HepG2 (cell line): ENCODE data around the gene ELMOD3. TPM values are rescaled to one million over a fixed set of nuclear protein-coding genes. Genes with fewer than 3 reads are reported as not detected.

Experiments
- ARID3A ChIP-seq: IDR thresholded peaks from 2 replicates; pipeline ENCODE4 v1.6.1; 2012; ENCODE audit warnings: low read depth, low read length, improper control_type of control experiment
- ATRX ChIP-seq: sonication (generic); formaldehyde crosslinking; IDR thresholded peaks from 2 replicates; pipeline ENCODE4 v1.4.0; 2020; ENCODE audit warnings: missing genetic modification reagents, borderline replicate concordance
- BORCS8-MEF2B ChIP-seq: sonication (generic); formaldehyde crosslinking; IDR thresholded peaks from 2 replicates; pipeline ENCODE4 v1.8.0; 2022; ENCODE audit warnings: mild to moderate bottlenecking, missing genetic modification reagents
- CENPX ChIP-seq: sonication (generic); formaldehyde crosslinking; IDR thresholded peaks from 2 replicates; pipeline ENCODE4 v1.9.0; 2021; ENCODE audit warnings: mild to moderate bottlenecking, missing genetic modification reagents, moderate library complexity
- DPF2 ChIP-seq: sonication (generic); formaldehyde crosslinking; IDR thresholded peaks from 2 replicates; pipeline ENCODE4 v1.4.0; 2020; ENCODE audit warnings: mild to moderate bottlenecking, low read depth, missing genetic modification reagents, borderline replicate concordance
- ELF4 ChIP-seq: sonication (generic); formaldehyde crosslinking; IDR thresholded peaks from 2 replicates; pipeline ENCODE4 v1.5.0; 2020; ENCODE audit warnings: missing genetic modification reagents, mild to moderate bottlenecking, moderate library complexity, borderline replicate concordance
- GPN1 ChIP-seq: sonication (generic); formaldehyde crosslinking; IDR thresholded peaks from 2 replicates; pipeline ENCODE4 v1.5.1; 2020; ENCODE audit warnings: missing genetic modification reagents, borderline replicate concordance
- GTF3A ChIP-seq: sonication (generic); formaldehyde crosslinking; conservative IDR thresholded peaks from 2 replicates; pipeline ENCODE4 v1.4.0; 2020; ENCODE audit warnings: mild to moderate bottlenecking, missing genetic modification reagents
- HCFC1 ChIP-seq: fragments of 150-350 bp; IDR thresholded peaks from 2 replicates; pipeline ENCODE4 v1.6.1; 2014; ENCODE audit warnings: low read depth, low read length
- KDM6A ChIP-seq: IDR thresholded peaks from 2 replicates; pipeline ENCODE4 v1.6.1; 2016; ENCODE audit warnings: low read depth
- MAX ChIP-seq: IDR thresholded peaks from 2 replicates; pipeline ENCODE4 v1.6.1; 2012; ENCODE audit warnings: inconsistent platforms
- NFKBIZ ChIP-seq: IDR thresholded peaks from 2 replicates; pipeline ENCODE4 v1.6.1; 2018; ENCODE audit warnings: missing genetic modification reagents, missing compliant biosample characterization
- NR1H2 ChIP-seq: sonication (generic); formaldehyde crosslinking; IDR thresholded peaks from 2 replicates; pipeline ENCODE4 v1.8.1; 2022; ENCODE audit warnings: low read depth, missing genetic modification reagents, borderline replicate concordance
- RXRB ChIP-seq: IDR thresholded peaks from 2 replicates; pipeline ENCODE4 v1.6.1; 2016; ENCODE audit warnings: borderline replicate concordance, missing genetic modification reagents, missing compliant biosample characterization
- SNAPC5 ChIP-seq: sonication (generic); formaldehyde crosslinking; IDR thresholded peaks from 2 replicates; pipeline ENCODE4 v1.8.1; 2023; ENCODE audit warnings: mild to moderate bottlenecking, missing genetic modification reagents, borderline replicate concordance
- SSRP1 ChIP-seq: IDR thresholded peaks from 2 replicates; pipeline ENCODE4 v1.6.1; 2016; ENCODE audit warnings: control low read depth
- STAT5B ChIP-seq: sonication (generic); formaldehyde crosslinking; IDR thresholded peaks from 2 replicates; pipeline ENCODE4 v1.4.0; 2020; ENCODE audit warnings: missing genetic modification reagents
- TGIF2 ChIP-seq: IDR thresholded peaks from 2 replicates; pipeline ENCODE4 v1.6.1; 2016; ENCODE audit warnings: control low read depth, missing compliant biosample characterization
- ZBED4 ChIP-seq: sonication (generic); formaldehyde crosslinking; IDR thresholded peaks from 2 replicates; pipeline ENCODE4 v1.4.0; 2020; ENCODE audit warnings: missing genetic modification reagents, borderline replicate concordance
- ZBTB14 ChIP-seq: sonication (generic); formaldehyde crosslinking; IDR thresholded peaks from 2 replicates; pipeline ENCODE4 v1.4.0; 2020; ENCODE audit warnings: missing genetic modification reagents
- ZNF20 ChIP-seq: sonication (generic); formaldehyde crosslinking; IDR thresholded peaks from 2 replicates; pipeline ENCODE4 v1.4.0; 2020; ENCODE audit warnings: mild to moderate bottlenecking, moderate library complexity, missing genetic modification reagents
- ZNF33B ChIP-seq: sonication (generic); formaldehyde crosslinking; IDR thresholded peaks from 2 replicates; pipeline ENCODE4 v1.5.1; 2020; ENCODE audit warnings: mild to moderate bottlenecking, missing genetic modification reagents
- ZNF629 ChIP-seq: sonication (generic); formaldehyde crosslinking; conservative IDR thresholded peaks from 2 replicates; pipeline ENCODE4 v1.5.0; 2020; ENCODE audit warnings: missing genetic modification reagents
- ZNF879 ChIP-seq: sonication (generic); formaldehyde crosslinking; IDR thresholded peaks from 2 replicates; pipeline ENCODE4 v1.8.1; 2023; ENCODE audit warnings: missing genetic modification reagents
- polyA plus RNA-seq, 8 experiments: library from polyadenylated mRNA; depleted of rRNA in 3 of 8; stranded (reverse) in 7 of 8; unstranded in 1 of 8; fragments of >200 nt; fragmentation: Illumina TruSeq in 4 of 8; extraction: Trizol in 4 of 8; gene quantifications; 2 replicates each; pipeline versions ENCODE4 v1.2.1 to v1.2.3, GENCODE V29; 2011 to 2016; ENCODE audit warnings: low read depth in 4 of 8, missing spikeins in 1 of 8, mixed read lengths in 1 of 8; ENCODE audit not compliant: insufficient read depth in 1 of 8
- total RNA-seq, 5 experiments: library from RNA; depleted of rRNA; stranded (reverse); fragments of >200 nt; fragmentation: Illumina TruSeq; extraction: Trizol; gene quantifications; 2 replicates each; pipeline ENCODE4 v1.2.3, GENCODE V29; 2016; ENCODE audit warnings: low read depth in 1 of 5

Gene ELMOD3
- total and polyA plus RNA-seq, 2 of the 13 experiments (the other 11 are each of a cell fraction or from before 2014, with no cell fraction given), result 13.3 to 19.5 TPM

GRCh38 chr2:85419009-85419675, 64.6 kb downstream of the ELMOD3 start (continued):
- no peak for TF ChIP-seq ZNF20 (CRISPR knock-in tag)
- peak; percentile 3; the same call in 1 of the 2 replicates for TF ChIP-seq ARID3A
- TF ChIP-seq ZBED4 (CRISPR knock-in tag), result peak; percentile 46
- TF ChIP-seq KDM6A, result no peak
- no peak for TF ChIP-seq GTF3A
- no peak; the same call in none of the 2 replicates for TF ChIP-seq TGIF2
- no peak for TF ChIP-seq GPN1
- no peak for TF ChIP-seq STAT5B
- TF ChIP-seq ATRX (CRISPR knock-in tag), result 0 out of 2 replicates have a peak, but pooled peaks have one; percentile 25
- TF ChIP-seq NFKBIZ (CRISPR knock-in tag), result no peak
- 0 out of 2 replicates have a peak, but pooled peaks have one; percentile 53 for TF ChIP-seq SNAPC5
- peak; percentile 20; the same call in 1 of the 2 replicates for TF ChIP-seq ELF4 (CRISPR knock-in tag)
- TF ChIP-seq BORCS8-MEF2B (CRISPR knock-in tag), result no peak
- no peak; the same call in 1 of the 2 replicates for TF ChIP-seq DPF2
- TF ChIP-seq ZNF879 (CRISPR knock-in tag), result no peak
- TF ChIP-seq HCFC1, result no peak
- peak; percentile 14 for TF ChIP-seq NR1H2 (CRISPR knock-in tag)
- TF ChIP-seq RXRB, result no peak; the same call in 1 of the 2 replicates
- TF ChIP-seq MAX, result no peak; the same call in 1 of the 2 replicates
- peak; percentile 59 for TF ChIP-seq ZNF629 (CRISPR knock-in tag)
- peak; percentile 86 for TF ChIP-seq SSRP1 (CRISPR knock-in tag)
- no peak for TF ChIP-seq ZBTB14 (CRISPR knock-in tag)
- no peak for TF ChIP-seq CENPX
- 0 out of 2 replicates have a peak, but pooled peaks have one; percentile 14 for TF ChIP-seq ZNF33B (CRISPR knock-in tag)
